GM19035 (cell line): ENCODE measurements around the gene TEX2.

Experiments
- ATAC-seq: cut with Tn5 transposase; IDR thresholded peaks from one replicate; pipeline ENCODE4 v1.9.1; 2021; ENCODE audit not compliant: unreplicated experiment

TEX2 gene

GRCh38 chr17:64146418-64147109 lies 116.5 kb downstream of the TEX2 start:
- peak; percentile 21 for ATAC-seq

- ATAC-seq = peak; percentile 93
Measured at GRCh38 chr17:64145751-64146417, 117.2 kb downstream of the TEX2 start.

GRCh38 chr17:64145375-64145750 lies 117.7 kb downstream of the TEX2 start:
- ATAC-seq = no peak

- no peak for ATAC-seq
Measured at GRCh38 chr17:64139542-64139941, 123.5 kb downstream of the TEX2 start.

- ATAC-seq = no peak
Measured at GRCh38 chr17:64138441-64138840, 124.6 kb downstream of the TEX2 start.

- ATAC-seq = no peak
Measured at GRCh38 chr17:64135000-64135399, 128.1 kb downstream of the TEX2 start.

- ATAC-seq = no peak
Measured at GRCh38 chr17:64134216-64134970, 128.7 kb downstream of the TEX2 start.

GRCh38 chr17:64133546-64134215 lies 129.4 kb downstream of the TEX2 start:
- no peak for ATAC-seq

GRCh38 chr17:64131606-64132270 lies 131.3 kb downstream of the TEX2 start:
- ATAC-seq = no peak

- ATAC-seq = peak; percentile 6
Measured at GRCh38 chr17:64130559-64131001, 132.5 kb downstream of the TEX2 start.

GRCh38 chr17:64129765-64130558 lies 133.1 kb downstream of the TEX2 start, which contains the start of gene ERN1:
Gene ERN1 (minus strand): TSS chr17:64130144. CDS start chr17:64130029, 115 bp downstream.
- ATAC-seq = peak; percentile 86

- ATAC-seq = peak; percentile 15
Measured at GRCh38 chr17:64129515-64129764, 133.6 kb downstream of the TEX2 start.

GRCh38 chr17:64128787-64129514 lies 134.1 kb downstream of the TEX2 start:
- ATAC-seq = no peak

GRCh38 chr17:64126918-64127317 lies 136.1 kb downstream of the TEX2 start:
- ATAC-seq = no peak

- no peak for ATAC-seq
Measured at GRCh38 chr17:64125937-64126336, 137.1 kb downstream of the TEX2 start.

GRCh38 chr17:64124609-64125008 lies 138.5 kb downstream of the TEX2 start:
- no peak for ATAC-seq

- ATAC-seq = no peak
Measured at GRCh38 chr17:64123114-64123513, 139.9 kb downstream of the TEX2 start.

- ATAC-seq = peak; percentile 90
Measured at GRCh38 chr17:64120972-64121786, 141.9 kb downstream of the TEX2 start.
